Stomach (tissue), 9 donors: ENCODE measurements around the gene ETHE1. TPM values are rescaled to one million over a fixed set of nuclear protein-coding genes. Genes with fewer than 3 reads are reported as not detected.

Source experiments
- DNase-seq, 2 donors: peaks; one replicate each; pipeline versions ENCODE4 v3.0.0 to v3.0.0-alpha.2; 2013 to 2019
- H3K27ac ChIP-seq, 5 donors: fragments of 200-600 bp in 4 of 5; sonication (generic) in 4 of 5; one replicate each; pipeline ENCODE4 v1.5.1; 2013 to 2019; ENCODE audit warnings: mild to moderate bottlenecking in 1 of 5, moderate library complexity in 1 of 5
- H3K27me3 ChIP-seq, 3 donors: fragments of 200-600 bp; sonication (generic); one replicate each; pipeline ENCODE4 v1.5.1; 2017 to 2019; ENCODE audit warnings: mixed run types in 1 of 3
- H3K36me3 ChIP-seq, 4 donors: fragments of 200-600 bp; sonication (generic); 1 replicate in 3 of 4; 2 replicates in 1 of 4; pipeline ENCODE4 v1.5.1; 2016 to 2019
- H3K4me1 ChIP-seq, 4 donors: fragments of 200-600 bp; sonication (generic); one replicate each; pipeline ENCODE4 v1.5.1; 2016 to 2019
- H3K4me3 ChIP-seq, 4 donors: fragments of 200-600 bp; sonication (generic) in 3 of 4; one replicate each; pipeline ENCODE4 v1.5.1; 2016 to 2019; ENCODE audit warnings: mild to moderate bottlenecking in 1 of 4
- H3K9me3 ChIP-seq, 4 donors: fragments of 200-600 bp; sonication (generic); one replicate each; pipeline ENCODE4 v1.5.1; 2016 to 2019
- CTCF ChIP-seq, 7 experiments: fragments of 450-650 bp in 4 of 7; fragments of 200-600 bp in 3 of 7; sonication (generic) in 3 of 7; IDR thresholded peaks; one replicate each; pipeline ENCODE4 v1.5.1; 2016 to 2019; ENCODE audit warnings: antibody characterized with exemption in 7 of 7, control low read depth in 2 of 7, mild to moderate bottlenecking in 1 of 7
- EP300 ChIP-seq: sonication (generic); formaldehyde crosslinking; IDR thresholded peaks from one replicate; pipeline ENCODE4 v1.6.1; 2017; ENCODE audit warnings: antibody characterized with exemption
- POLR2A ChIP-seq, 4 donors: fragments of 450-650 bp; IDR thresholded peaks; one replicate each; pipeline ENCODE4 v1.6.1; 2016; ENCODE audit warnings: antibody characterized with exemption in 4 of 4, control low read depth in 2 of 4, mild to moderate bottlenecking in 1 of 4, moderate library complexity in 1 of 4
- POLR2AphosphoS5 ChIP-seq, 3 donors: sonication (generic); formaldehyde crosslinking; IDR thresholded peaks; one replicate each; pipeline ENCODE4 v1.6.1; 2016; ENCODE audit warnings: antibody characterized with exemption in 3 of 3
- WGBS, 5 donors: extraction: QIAGEN DNeasy Blood & Tissue Kit in 3 of 5; methylation state at CpG; one replicate each; pipeline versions ENCODE4 v1.1.5 to v1.1.7; 2013 to 2018; 5-methylcytosine and 5-hydroxymethylcytosine counted together
- intact Hi-C: fragments of 100-400 bp; cut with DNase I; formaldehyde crosslinking; loops from one replicate; pipeline ENCODE4 v1.15.1; 2023; ENCODE audit warnings: low total_unique reads
- polyA plus RNA-seq, 3 donors: library from polyadenylated mRNA; stranded (reverse); fragments of 200-250 nt; gene quantifications; one replicate each; pipeline ENCODE4 v1.2.3, GENCODE V29; 2013
- total RNA-seq, 5 donors: library from RNA; depleted of rRNA; stranded (reverse); fragments of >200 nt; gene quantifications; one replicate each; pipeline versions ENCODE4 v1.1.0 to v1.2.3, GENCODE V29; 2014 to 2016
- donor health status: healthy with polysubstance abuse.
- donor health status: Bipolar disorder and iron deficiency.
- donor health status: healthy.

The ETHE1 gene
- total and polyA plus RNA-seq, 8 donors: 42.6 to 157 (median 57.8) TPM

GRCh38 chr19:43465468-43466120 is 61.4 kb downstream of the ETHE1 start, which contains the start of gene LYPD3:
LYPD3 (minus strand) TSS chr19:43465608; CDS start chr19:43465571, 37 bp downstream.
- H3K36me3 ChIP-seq: no peaks in the 10 kb centered on the region
- 21 to 42% (median 27%) methylated on average over 14 to 24 of the region's 24 CpGs for WGBS, 5 donors
- H3K9me3 ChIP-seq: no peaks in the 10 kb centered on the region
- H3K27ac ChIP-seq: peak within 1 kb of the TSS in 3 of 5 donors; percentile 85 to 92 (median 88)
- H3K4me3 ChIP-seq: peak within 1 kb of the TSS; percentile 57 to 68 (median 64)
- peak; percentile 49 to 77 for DNase-seq
- H3K4me1 ChIP-seq: peaks cover 7 to 33% (median 20%) of the 10 kb centered on the region in 4 donors
- intact Hi-C loops: loop anchor here (10.0 kb wide), 1 partner anchor 199 kb away; no protein-coding TSS in a partner anchor
- TF ChIP-seq POLR2AphosphoS5 (IDR thresholded peaks at IDR 0.05) (no peak), EP300 (no peak), CTCF (IDR thresholded peaks at IDR 0.05) (no peak), POLR2A (IDR thresholded peaks at IDR 0.05) (no peak)
- peaks cover 0 to 12% (median 0%) of the 10 kb centered on the region in 3 donors for H3K27me3 ChIP-seq

DNA sequence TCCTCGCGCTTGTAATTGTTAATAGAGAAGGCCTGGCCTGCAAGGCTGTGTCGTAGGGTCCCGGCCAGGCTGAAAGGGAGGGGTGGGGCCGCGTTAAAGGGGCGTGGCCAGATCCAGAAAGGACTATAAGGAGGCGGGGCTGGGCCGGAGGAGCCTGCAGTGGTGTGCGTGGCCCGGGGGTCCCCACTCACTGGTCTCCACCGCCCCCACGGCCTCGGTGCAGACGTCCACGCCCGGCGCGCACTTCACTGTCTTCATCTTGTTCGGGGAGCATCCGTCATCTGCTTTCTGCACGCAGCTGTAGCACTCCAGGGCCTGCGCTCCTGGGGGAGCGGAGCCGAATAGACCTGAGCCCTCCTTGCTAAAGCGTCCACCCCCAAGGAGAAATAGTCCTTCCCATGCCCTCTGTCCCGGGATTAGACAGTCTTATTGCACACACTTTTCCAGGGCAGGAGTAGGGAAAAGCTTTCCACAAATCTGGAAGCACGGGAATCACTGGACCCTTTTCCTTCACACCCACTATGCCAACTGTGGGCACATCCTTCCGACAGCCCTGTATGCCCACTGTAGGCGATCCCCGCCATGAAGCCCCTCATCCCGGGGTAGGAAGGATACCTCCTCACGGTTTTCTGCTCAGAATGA is 62.7 kb downstream of the ETHE1 start:
- H3K27me3 ChIP-seq: peaks cover 0 to 12% (median 0%) of the 10 kb centered on the region in 3 donors
- H3K36me3 ChIP-seq: no peaks in the 10 kb centered on the region
- intact Hi-C loops: loop anchor here (10.0 kb wide), 1 partner anchor 201 kb away; no protein-coding TSS in a partner anchor
- WGBS, 5 donors: 12 to 14% (median 13%) methylated on average over 33 of the region's 33 CpGs
- peaks cover 7 to 33% (median 20%) of the 10 kb centered on the region in 4 donors for H3K4me1 ChIP-seq
- H3K9me3 ChIP-seq: no peaks in the 10 kb centered on the region
- TF ChIP-seq POLR2AphosphoS5 (IDR thresholded peaks at IDR 0.05) (no peak), EP300 (no peak), CTCF (IDR thresholded peaks at IDR 0.05) (no peak), POLR2A (IDR thresholded peaks at IDR 0.05) (no peak)
- DNase-seq: peak in 1 of 2 donors; percentile 74
- peak overlapping the region; percentile 66 to 92 (median 87) for H3K27ac ChIP-seq
- H3K4me3 ChIP-seq: peak overlapping the region; percentile 57 to 68 (median 64)

GRCh38 chr19:43463381-43464133 is 63.4 kb downstream of the ETHE1 start:
- intact Hi-C loops: loop anchor here (10.0 kb wide), 1 partner anchor 201 kb away; no protein-coding TSS in a partner anchor
- H3K27me3 ChIP-seq: peaks cover 0 to 12% (median 0%) of the 10 kb centered on the region in 3 donors
- no peak for TF ChIP-seq CTCF (IDR thresholded peaks at IDR 0.05)
- TF ChIP-seq POLR2AphosphoS5 (IDR thresholded peaks at IDR 0.05): peak in 1 of 3 donors; percentile 13
- 0 to 1% (median 0%) methylated on average over 26 to 57 of the region's 57 CpGs for WGBS, 5 donors
- H3K36me3 ChIP-seq: no peaks in the 10 kb centered on the region
- peak; percentile 99 for DNase-seq
- H3K9me3 ChIP-seq: no peaks in the 10 kb centered on the region
- peak overlapping the region; percentile 66 to 92 (median 87) for H3K27ac ChIP-seq
- peak overlapping the region; percentile 57 to 68 (median 64) for H3K4me3 ChIP-seq
- peaks cover 7 to 33% (median 20%) of the 10 kb centered on the region in 4 donors for H3K4me1 ChIP-seq
